HG03159 (cell line): ENCODE results near the gene ZNF580.

Experiments
- ATAC-seq: cut with Tn5 transposase; IDR thresholded peaks from one replicate; pipeline ENCODE4 v1.9.1; 2021; ENCODE audit warnings: mild to moderate bottlenecking, moderate library complexity; ENCODE audit not compliant: unreplicated experiment

Gene ZNF580

GRCh38 chr19:55656988-55657747, 16.4 kb downstream of the ZNF580 start:
- no peak for ATAC-seq

GRCh38 chr19:55658846-55659459, 18.2 kb downstream of the ZNF580 start:
- ATAC-seq = no peak

- no peak for ATAC-seq
Measured at GRCh38 chr19:55659822-55660221, 19.0 kb downstream of the ZNF580 start.

GRCh38 chr19:55660404-55660803, 19.6 kb downstream of the ZNF580 start:
- no peak for ATAC-seq

GRCh38 chr19:55660991-55661390, 20.2 kb downstream of the ZNF580 start:
- no peak for ATAC-seq

- ATAC-seq = no peak
Measured at GRCh38 chr19:55661826-55662225, 21.0 kb downstream of the ZNF580 start.

- no peak for ATAC-seq
Measured at GRCh38 chr19:55663846-55664536, 23.2 kb downstream of the ZNF580 start.

- ATAC-seq = no peak
Measured at GRCh38 chr19:55666343-55667005, 25.7 kb downstream of the ZNF580 start.

- ATAC-seq = no peak
Measured at GRCh38 chr19:55667006-55667381, 26.2 kb downstream of the ZNF580 start.

GRCh38 chr19:55667511-55667910, 26.7 kb downstream of the ZNF580 start:
- no peak for ATAC-seq

GRCh38 chr19:55667958-55668357, 27.2 kb downstream of the ZNF580 start:
- no peak for ATAC-seq

- no peak for ATAC-seq
Measured at GRCh38 chr19:55668603-55669348, 28.0 kb downstream of the ZNF580 start.

GRCh38 chr19:55669418-55670279, 28.8 kb downstream of the ZNF580 start:
- no peak for ATAC-seq

- ATAC-seq = no peak
Measured at GRCh38 chr19:55670280-55671053, 29.7 kb downstream of the ZNF580 start.

- no peak for ATAC-seq
Measured at GRCh38 chr19:55671054-55671378, 30.2 kb downstream of the ZNF580 start.

- no peak for ATAC-seq
Measured at GRCh38 chr19:55672418-55672817, 31.6 kb downstream of the ZNF580 start.

- no peak for ATAC-seq
Measured at GRCh38 chr19:55673465-55673864, 32.7 kb downstream of the ZNF580 start.

- no peak for ATAC-seq
Measured at GRCh38 chr19:55673889-55674288, 33.1 kb downstream of the ZNF580 start.

GRCh38 chr19:55674459-55674840, 33.6 kb downstream of the ZNF580 start:
- no peak for ATAC-seq
